Measurements from ENCODE around the gene VANGL1.
"Not testable (repeated sequence)": the region's sequence is repeated elsewhere in the genome, so short reads cannot be mapped to it uniquely, and the experiment has no call there.

The VANGL1 gene

DNA sequence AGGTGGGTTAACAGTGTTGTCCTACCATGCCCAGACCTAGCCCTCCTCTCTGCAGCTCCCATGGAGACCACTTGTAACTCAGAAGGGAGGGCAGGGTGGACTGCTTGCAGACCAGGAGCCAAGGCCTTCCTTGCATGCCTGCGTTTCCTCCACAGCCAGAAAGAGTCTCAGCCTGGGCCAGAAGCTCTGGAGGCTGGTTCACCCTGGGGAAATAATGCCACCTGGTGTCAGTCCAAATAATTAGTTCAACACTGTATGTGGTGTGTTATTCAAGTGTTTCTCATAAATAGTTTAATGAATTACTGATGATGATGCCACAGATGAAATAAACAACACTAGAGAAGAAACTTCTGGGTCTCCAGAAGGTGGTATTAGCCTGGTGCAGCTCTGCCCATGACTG, 16.9 kb upstream of the VANGL1 start:
- Histone ChIP-seq H2AFZ (ENCODE audit: low read length) (no peak overlapping the region), H3F3A (ENCODE audit: insufficient read depth, low read length) (no peaks in the 10 kb centered on the region), H3K79me2 (ENCODE audit: insufficient read depth, low read length) (no peaks in the 10 kb centered on the region), H3K36me3 (ENCODE audit: insufficient read depth, low read length) (no peaks in the 10 kb centered on the region), H3K4me2 (ENCODE audit: low read length) (no peak overlapping the region), H3K27me3 (ENCODE audit: insufficient read depth, low read length) (no peaks in the 10 kb centered on the region), H3K4me1 (ENCODE audit: insufficient read depth, low read length, severe bottlenecking) (no peaks in the 10 kb centered on the region), H3K9ac (ENCODE audit: low read length) (no peak overlapping the region), H3K27ac (ENCODE audit: low read depth, low read length, poor library complexity, severe bottlenecking) (no peak overlapping the region), H3K4me3 (ENCODE audit: low read depth, low read length, poor library complexity, severe bottlenecking) (no peak overlapping the region), H4K20me1 (ENCODE audit: insufficient read depth, low read length) (no peaks in the 10 kb centered on the region), H3K9me2 (ENCODE audit: low read depth, low read length) (no peaks in the 10 kb centered on the region), H3K9me3 (ENCODE audit: low read length) (0 out of 2 replicates have a peak, but pooled peaks cover 3% of the 10 kb centered on the region)
- no peak for TF ChIP-seq EZH2 (IDR thresholded peaks at IDR 0.05; ENCODE audit: borderline replicate concordance, low read length)
- 0 out of 2 replicates have a peak, but pooled peaks have one; percentile 6 for TF ChIP-seq CTCF (IDR thresholded peaks at IDR 0.05; ENCODE audit: low read length)

DNA sequence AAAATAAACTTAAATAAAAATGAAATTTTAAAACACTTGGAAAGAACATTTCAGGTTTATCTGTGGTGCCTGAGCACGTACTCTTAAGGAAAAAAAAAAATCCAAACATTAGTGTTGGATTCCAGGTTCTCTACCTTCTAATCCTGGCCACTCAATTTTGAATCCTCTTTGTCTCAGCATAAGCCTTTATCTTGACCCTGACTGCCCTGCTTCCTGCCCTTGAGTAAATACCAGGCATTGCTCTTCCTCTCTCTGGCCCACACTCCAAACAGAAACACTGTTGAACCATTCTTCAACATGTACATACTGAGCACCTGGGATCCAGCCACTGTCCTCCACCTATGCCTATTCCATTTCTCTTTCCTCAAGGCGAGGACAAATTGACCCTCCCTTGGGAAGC, 11.4 kb upstream of the VANGL1 start:
- no peaks in the 10 kb centered on the region for H3K36me3 ChIP-seq (ENCODE audit: insufficient read depth, low read length)
- H3K9ac ChIP-seq (ENCODE audit: low read length) = no peak overlapping the region
- H2AFZ ChIP-seq (ENCODE audit: low read length) = no peak overlapping the region
- no peaks in the 10 kb centered on the region for H3K4me1 ChIP-seq (ENCODE audit: insufficient read depth, low read length, severe bottlenecking)
- H3K4me3 ChIP-seq (ENCODE audit: low read depth, low read length, poor library complexity, severe bottlenecking) = no peak overlapping the region
- no peak for TF ChIP-seq EZH2 (IDR thresholded peaks at IDR 0.05; ENCODE audit: borderline replicate concordance, low read length)
- TF ChIP-seq CTCF (IDR thresholded peaks at IDR 0.05; ENCODE audit: low read length) = no peak
- no peaks in the 10 kb centered on the region for H3K9me3 ChIP-seq (ENCODE audit: low read length)
- H3K9me2 ChIP-seq (ENCODE audit: low read depth, low read length) = no peaks in the 10 kb centered on the region
- no peaks in the 10 kb centered on the region for H3F3A ChIP-seq (ENCODE audit: insufficient read depth, low read length)
- H3K79me2 ChIP-seq (ENCODE audit: insufficient read depth, low read length) = no peaks in the 10 kb centered on the region
- no peaks in the 10 kb centered on the region for H3K27me3 ChIP-seq (ENCODE audit: insufficient read depth, low read length)
- H4K20me1 ChIP-seq (ENCODE audit: insufficient read depth, low read length) = no peaks in the 10 kb centered on the region
- H3K27ac ChIP-seq (ENCODE audit: low read depth, low read length, poor library complexity, severe bottlenecking) = no peak overlapping the region
- no peak overlapping the region for H3K4me2 ChIP-seq (ENCODE audit: low read length)

GRCh38 chr1:115632251-115633026, 9.3 kb upstream of the VANGL1 start:
- no peaks in the 10 kb centered on the region for H4K20me1 ChIP-seq (ENCODE audit: insufficient read depth, low read length)
- H2AFZ ChIP-seq (ENCODE audit: low read length) = no peak overlapping the region
- H3K9me2 ChIP-seq (ENCODE audit: low read depth, low read length) = no peaks in the 10 kb centered on the region
- no peaks in the 10 kb centered on the region for H3K36me3 ChIP-seq (ENCODE audit: insufficient read depth, low read length)
- H3K4me1 ChIP-seq (ENCODE audit: insufficient read depth, low read length, severe bottlenecking) = no peaks in the 10 kb centered on the region
- H3K4me2 ChIP-seq (ENCODE audit: low read length) = no peak overlapping the region
- H3K27ac ChIP-seq (ENCODE audit: low read depth, low read length, poor library complexity, severe bottlenecking) = no peak overlapping the region
- H3F3A ChIP-seq (ENCODE audit: insufficient read depth, low read length) = no peaks in the 10 kb centered on the region
- no peaks in the 10 kb centered on the region for H3K79me2 ChIP-seq (ENCODE audit: insufficient read depth, low read length)
- TF ChIP-seq EZH2 (IDR thresholded peaks at IDR 0.05; ENCODE audit: borderline replicate concordance, low read length) = no peak
- TF ChIP-seq CTCF (IDR thresholded peaks at IDR 0.05; ENCODE audit: low read length) = no peak
- H3K27me3 ChIP-seq (ENCODE audit: insufficient read depth, low read length) = no peaks in the 10 kb centered on the region
- no peak overlapping the region for H3K9ac ChIP-seq (ENCODE audit: low read length)
- no peak overlapping the region for H3K4me3 ChIP-seq (ENCODE audit: low read depth, low read length, poor library complexity, severe bottlenecking)
- no peaks in the 10 kb centered on the region for H3K9me3 ChIP-seq (ENCODE audit: low read length)

DNA sequence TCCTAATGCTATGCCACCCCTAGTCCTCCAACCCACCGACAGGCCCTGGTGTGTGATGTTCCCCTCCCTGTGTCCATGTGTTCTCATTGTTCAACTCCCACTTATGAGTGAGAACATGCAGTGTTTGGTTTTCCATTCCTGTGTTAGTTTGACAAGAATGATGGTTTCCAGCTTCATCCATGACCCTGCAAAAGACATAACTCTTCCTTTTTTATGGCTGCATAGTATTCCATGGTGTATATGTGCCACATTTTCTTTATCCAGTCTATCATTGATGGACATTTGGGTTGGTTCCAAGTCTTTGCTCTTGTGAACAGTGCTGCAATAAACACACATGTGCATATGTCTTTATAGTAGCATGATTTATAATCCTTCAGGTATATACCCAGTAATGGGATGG, 8.2 kb upstream of the VANGL1 start:
- H3K36me3 ChIP-seq (ENCODE audit: insufficient read depth, low read length); H3K4me2 ChIP-seq (ENCODE audit: low read length); H2AFZ ChIP-seq (ENCODE audit: low read length); H3K9me2 ChIP-seq (ENCODE audit: low read depth, low read length); H3K9ac ChIP-seq (ENCODE audit: low read length); H4K20me1 ChIP-seq (ENCODE audit: insufficient read depth, low read length); H3K4me3 ChIP-seq (ENCODE audit: low read depth, low read length, poor library complexity, severe bottlenecking); H3K79me2 ChIP-seq (ENCODE audit: insufficient read depth, low read length); H3K9me3 ChIP-seq (ENCODE audit: low read length); H3K27me3 ChIP-seq (ENCODE audit: insufficient read depth, low read length); H3F3A ChIP-seq (ENCODE audit: insufficient read depth, low read length); H3K27ac ChIP-seq (ENCODE audit: low read depth, low read length, poor library complexity, severe bottlenecking); H3K4me1 ChIP-seq (ENCODE audit: insufficient read depth, low read length, severe bottlenecking): not testable (repeated sequence)

DNA sequence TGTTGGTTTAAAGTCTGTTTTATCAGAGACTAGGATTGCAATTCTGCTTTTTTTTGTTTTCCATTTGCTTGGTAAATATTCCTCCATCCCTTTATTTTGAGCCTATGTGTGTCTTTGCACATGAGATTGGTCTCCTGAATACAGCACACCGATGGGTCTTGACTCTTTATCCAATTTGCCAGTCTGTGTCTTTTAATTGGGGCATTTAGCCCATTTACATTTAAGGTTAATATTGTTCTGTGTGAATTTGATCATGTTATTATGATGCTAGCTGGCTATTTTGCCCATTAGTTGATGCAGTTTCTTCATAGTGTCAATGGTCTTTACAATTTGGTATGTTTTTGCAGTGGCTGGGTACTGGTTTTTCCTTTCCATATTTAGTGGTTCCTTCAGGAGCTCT, 4.5 kb upstream of the VANGL1 start:
- H3K36me3 ChIP-seq (ENCODE audit: insufficient read depth, low read length); H4K20me1 ChIP-seq (ENCODE audit: insufficient read depth, low read length): not testable (repeated sequence)

More for the DNA sequence above, 4.5 kb upstream of the VANGL1 start:
- H3K4me1 ChIP-seq (ENCODE audit: insufficient read depth, low read length, severe bottlenecking); H3K9me3 ChIP-seq (ENCODE audit: low read length); H2AFZ ChIP-seq (ENCODE audit: low read length); H3K79me2 ChIP-seq (ENCODE audit: insufficient read depth, low read length); H3K9me2 ChIP-seq (ENCODE audit: low read depth, low read length); H3K4me3 ChIP-seq (ENCODE audit: low read depth, low read length, poor library complexity, severe bottlenecking); H3K27me3 ChIP-seq (ENCODE audit: insufficient read depth, low read length); H3K4me2 ChIP-seq (ENCODE audit: low read length); H3K9ac ChIP-seq (ENCODE audit: low read length); H3K27ac ChIP-seq (ENCODE audit: low read depth, low read length, poor library complexity, severe bottlenecking); H3F3A ChIP-seq (ENCODE audit: insufficient read depth, low read length): not testable (repeated sequence)
